Omental fat pad (tissue), 4 donors: ENCODE data around the gene CLEC2D. TPM values are rescaled to one million over a fixed set of nuclear protein-coding genes. Genes with fewer than 3 reads are reported as not detected.
"Not testable (repeated sequence)": the region's sequence is repeated elsewhere in the genome, so short reads cannot be mapped to it uniquely, and the experiment has no call there.

Source experiments
- ATAC-seq: fragments of 150-250 bp; one replicate; pipeline ENCODE4 v1.9.1; 2016; ENCODE audit warnings: mild to moderate bottlenecking, moderate library complexity; ENCODE audit not compliant: low FRiP score
- DNase-seq: peaks from one replicate; pipeline ENCODE4 v3.0.0-alpha.2; 2019; ENCODE audit warnings: low spot score
- total RNA-seq, 4 donors: library from RNA; depleted of rRNA; stranded (reverse); fragments of >200 nt; gene quantifications; one replicate each; pipeline ENCODE4 v1.1.0, GENCODE V29; 2016
- TF ChIP-seq, protein P1 (sequence below), 3 donors: fragments of 450-650 bp; IDR thresholded peaks; one replicate each; pipeline ENCODE4 v1.5.1; 2016 to 2017; ENCODE audit warnings: antibody characterized with exemption in 3 of 3, mild to moderate bottlenecking in 3 of 3, moderate library complexity in 2 of 3

CLEC2D gene
- total RNA-seq, 4 donors from 2014 or later = 10.4 to 20.5 (median 14.8) TPM

- no peak for DNase-seq
- TF ChIP-seq, protein P1, sequence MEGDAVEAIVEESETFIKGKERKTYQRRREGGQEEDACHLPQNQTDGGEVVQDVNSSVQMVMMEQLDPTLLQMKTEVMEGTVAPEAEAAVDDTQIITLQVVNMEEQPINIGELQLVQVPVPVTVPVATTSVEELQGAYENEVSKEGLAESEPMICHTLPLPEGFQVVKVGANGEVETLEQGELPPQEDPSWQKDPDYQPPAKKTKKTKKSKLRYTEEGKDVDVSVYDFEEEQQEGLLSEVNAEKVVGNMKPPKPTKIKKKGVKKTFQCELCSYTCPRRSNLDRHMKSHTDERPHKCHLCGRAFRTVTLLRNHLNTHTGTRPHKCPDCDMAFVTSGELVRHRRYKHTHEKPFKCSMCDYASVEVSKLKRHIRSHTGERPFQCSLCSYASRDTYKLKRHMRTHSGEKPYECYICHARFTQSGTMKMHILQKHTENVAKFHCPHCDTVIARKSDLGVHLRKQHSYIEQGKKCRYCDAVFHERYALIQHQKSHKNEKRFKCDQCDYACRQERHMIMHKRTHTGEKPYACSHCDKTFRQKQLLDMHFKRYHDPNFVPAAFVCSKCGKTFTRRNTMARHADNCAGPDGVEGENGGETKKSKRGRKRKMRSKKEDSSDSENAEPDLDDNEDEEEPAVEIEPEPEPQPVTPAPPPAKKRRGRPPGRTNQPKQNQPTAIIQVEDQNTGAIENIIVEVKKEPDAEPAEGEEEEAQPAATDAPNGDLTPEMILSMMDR (IDR thresholded peaks at IDR 0.05) = no peak
- ATAC-seq = no peak
Measured at GRCh38 chr12:9702255-9702654, 32.7 kb downstream of the CLEC2D start.

- DNase-seq, ATAC-seq: not testable (repeated sequence)
Measured at GRCh38 chr12:9704561-9704960, 35.0 kb downstream of the CLEC2D start.

DNA sequence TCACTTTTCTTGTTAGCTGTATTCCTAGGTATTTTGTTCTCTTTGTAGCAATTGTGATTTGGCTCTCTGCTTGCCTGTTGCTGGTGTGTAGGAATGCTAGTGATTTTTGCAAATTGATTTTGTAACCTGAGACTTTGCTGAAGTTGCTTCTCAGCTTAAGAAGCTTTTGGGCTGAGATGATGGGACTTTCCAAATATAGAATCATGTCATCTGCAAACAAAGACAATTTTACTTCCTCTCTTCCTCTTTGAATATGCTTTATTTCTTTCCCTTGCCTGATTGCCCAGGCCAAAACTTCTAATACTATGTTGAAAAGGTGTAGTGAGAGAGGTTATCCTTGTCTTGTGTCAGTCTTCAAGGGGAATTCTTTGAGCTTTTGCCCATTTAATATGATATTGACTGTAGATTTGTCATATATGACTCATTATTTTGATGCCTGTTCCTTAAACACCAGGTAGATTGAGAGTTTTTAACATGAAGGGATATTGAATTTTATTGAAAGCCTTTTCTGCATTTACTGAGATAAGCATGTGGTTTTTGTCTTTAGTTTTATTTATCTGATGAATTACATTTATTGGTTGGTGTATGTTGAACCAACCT lies 36.7 kb downstream of the CLEC2D start:
- DNase-seq (no peak), ATAC-seq (no peak)
- TF ChIP-seq, protein P1 (IDR thresholded peaks at IDR 0.05) = no peak

- TF ChIP-seq, protein P1 (IDR thresholded peaks at IDR 0.05) = no peak
- DNase-seq = no peak
- no peak for ATAC-seq
Measured at GRCh38 chr12:9707356-9707755, 37.8 kb downstream of the CLEC2D start.

GRCh38 chr12:9707864-9708808 lies 38.6 kb downstream of the CLEC2D start:
- TF ChIP-seq, protein P1 (IDR thresholded peaks at IDR 0.05) = no peak
- ATAC-seq (no peak), DNase-seq (no peak)

GRCh38 chr12:9708853-9709252 lies 39.3 kb downstream of the CLEC2D start:
- TF ChIP-seq, protein P1 (IDR thresholded peaks at IDR 0.05) = no peak
- ATAC-seq (no peak), DNase-seq (no peak)

DNA sequence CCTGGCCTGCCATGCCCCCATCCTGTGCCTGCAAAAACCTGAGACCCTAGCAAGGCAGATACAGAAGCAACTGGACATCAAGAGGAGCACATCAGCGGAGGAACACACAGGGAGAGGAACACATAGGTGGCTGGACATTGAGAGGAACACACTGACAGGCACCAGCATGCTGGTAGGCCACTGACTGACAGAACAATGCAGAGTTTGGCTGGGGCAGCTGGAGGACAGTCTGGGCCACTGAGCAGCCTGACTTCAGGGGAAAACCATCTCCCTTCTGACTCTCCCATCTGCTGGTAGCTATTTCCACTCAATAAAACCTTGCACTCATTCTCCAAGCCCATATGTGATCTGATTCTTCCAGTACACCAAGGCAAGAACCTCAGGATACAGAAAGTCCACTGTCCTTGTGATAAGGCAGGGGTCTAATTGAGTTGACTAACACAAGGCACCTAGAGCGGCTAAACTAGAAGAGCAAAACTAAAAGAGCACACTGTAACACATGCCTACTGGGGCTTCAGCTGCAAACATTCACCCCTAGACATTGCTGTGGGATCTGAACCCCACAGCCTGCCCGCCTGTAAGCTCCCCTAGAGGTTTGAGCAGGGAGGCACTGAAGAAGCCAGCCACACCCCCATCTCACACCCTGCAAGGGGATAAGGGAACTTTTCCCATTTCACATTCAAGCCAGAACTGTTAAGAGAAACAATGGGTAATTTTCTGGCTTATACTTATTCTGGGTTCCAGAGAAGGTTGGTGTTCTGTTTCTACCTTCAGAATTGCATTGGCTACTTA lies 41.3 kb downstream of the CLEC2D start:
- no peak for ATAC-seq
- no peak for DNase-seq
- TF ChIP-seq, protein P1 (IDR thresholded peaks at IDR 0.05) = no peak
